ENCODE data around the gene FRMD3. TPM values are rescaled to one million over a fixed set of nuclear protein-coding genes. Genes with fewer than 3 reads are reported as not detected.

FRMD3 gene
- total RNA-seq, 2 experiments from 2014 or later = 0.19 to 0.65 TPM

DNA sequence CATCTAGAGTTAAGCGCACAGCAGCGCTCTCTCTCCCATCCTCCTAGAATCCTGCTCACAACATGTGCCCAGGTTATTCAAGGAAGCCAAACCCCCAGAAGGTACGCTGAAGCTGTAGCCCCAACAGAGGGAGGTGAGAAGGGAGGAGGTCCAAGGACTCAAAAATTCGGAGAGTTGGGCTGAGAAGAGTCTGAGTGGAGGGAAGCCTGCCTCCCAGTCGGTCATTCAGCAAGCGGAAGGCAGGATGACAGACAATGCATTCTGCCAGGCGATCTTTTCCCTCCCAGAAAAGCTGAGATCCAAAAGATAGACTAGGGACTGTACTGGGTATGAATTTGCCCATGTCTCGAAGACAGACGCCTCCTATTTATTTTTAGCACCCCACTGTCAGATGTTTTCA, 189.2 kb downstream of the FRMD3 start:
- ChIA-PET CTCF (no interaction called here), POLR2A (no interaction called here)

DNA sequence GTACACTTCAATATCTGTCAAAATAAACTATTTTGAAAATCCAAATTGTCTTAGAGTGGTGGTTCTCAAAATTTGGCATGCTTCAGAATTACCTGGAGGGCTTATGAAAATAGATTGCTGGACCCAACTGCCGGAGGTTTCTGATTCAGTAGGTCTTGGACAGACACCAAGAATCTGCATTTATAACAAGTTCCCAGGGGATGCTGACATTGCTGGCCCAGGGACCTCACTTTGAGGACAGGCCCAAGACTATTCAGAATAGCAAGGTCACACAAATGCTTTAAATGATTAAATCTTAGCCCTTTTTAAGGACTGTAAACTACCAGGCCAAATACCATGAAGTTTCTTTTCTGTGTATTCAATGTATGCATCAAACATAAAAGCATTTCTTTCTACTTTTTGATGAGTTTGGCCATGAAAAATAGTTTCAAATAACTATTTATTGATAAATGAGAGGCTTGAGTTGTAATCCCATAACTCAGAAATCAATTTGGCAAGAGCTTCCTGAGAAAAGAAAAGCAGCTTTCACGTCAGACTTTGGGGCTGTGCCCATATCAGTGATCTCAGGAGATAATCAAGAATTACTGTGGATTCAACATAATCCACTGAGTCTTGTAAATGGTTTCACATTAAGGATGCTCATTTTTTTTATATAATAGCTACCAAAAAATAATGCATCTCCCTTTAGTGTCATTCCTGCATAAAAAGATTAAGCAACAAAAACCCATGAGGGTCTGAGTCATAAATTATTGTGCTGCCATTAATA, 191.4 kb downstream of the FRMD3 start:
- ChIA-PET CTCF (no interaction called here), POLR2A (no interaction called here)

DNA sequence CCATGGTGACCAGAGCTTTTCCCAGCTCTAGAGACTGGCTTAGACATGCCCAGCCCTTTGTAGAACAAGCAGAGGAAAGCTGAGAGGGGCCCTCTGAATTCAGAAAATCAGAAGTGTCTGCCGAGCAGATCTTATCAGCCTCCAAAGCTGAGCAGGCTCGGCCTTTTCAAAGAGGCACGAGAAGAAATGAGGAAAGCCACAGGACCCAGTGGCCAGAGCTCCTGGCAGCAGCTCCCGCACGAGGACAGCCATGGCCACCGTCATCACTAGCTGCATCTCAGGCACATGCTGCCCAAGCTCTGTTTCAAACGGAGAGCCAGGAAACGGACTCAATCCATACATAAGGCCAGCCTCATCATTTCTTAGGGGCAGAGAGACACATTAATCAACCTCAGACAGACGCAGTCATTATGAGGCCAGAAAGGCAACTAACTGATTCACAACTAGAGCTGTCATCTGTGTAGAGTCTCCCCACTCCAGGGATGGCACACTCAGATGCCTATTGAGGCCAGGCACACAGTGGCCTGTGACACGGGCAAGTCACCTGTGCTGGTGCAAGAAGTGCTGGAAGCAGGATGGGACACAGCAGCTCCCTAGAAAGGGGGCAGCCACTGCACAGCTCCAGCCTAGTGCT, 194.7 kb downstream of the FRMD3 start:
- POLR2A ChIA-PET = no interaction called here

DNA sequence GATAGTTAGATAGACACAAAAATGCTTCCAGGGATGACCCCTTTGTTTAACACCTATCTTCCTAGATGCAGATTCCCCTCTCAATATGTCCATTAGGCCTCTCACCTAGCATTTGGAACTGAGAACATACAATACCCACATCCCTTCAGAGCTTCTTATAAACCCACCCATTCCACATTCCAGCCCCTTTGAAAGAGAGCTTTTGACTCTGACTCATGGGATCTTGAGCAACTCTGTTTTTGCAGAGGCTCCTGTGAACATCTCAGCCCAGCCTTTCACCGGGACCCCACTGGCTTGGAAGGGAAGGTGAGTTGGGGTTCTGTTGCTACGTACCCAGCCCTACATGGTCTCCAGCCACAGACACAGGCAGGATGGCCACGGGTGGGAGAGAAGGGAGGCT, 195.5 kb downstream of the FRMD3 start:
- ChIA-PET CTCF (no interaction called here), POLR2A (no interaction called here)

More for the DNA sequence above, 194.7 kb downstream of the FRMD3 start:
- CTCF ChIA-PET = no interaction called here

DNA sequence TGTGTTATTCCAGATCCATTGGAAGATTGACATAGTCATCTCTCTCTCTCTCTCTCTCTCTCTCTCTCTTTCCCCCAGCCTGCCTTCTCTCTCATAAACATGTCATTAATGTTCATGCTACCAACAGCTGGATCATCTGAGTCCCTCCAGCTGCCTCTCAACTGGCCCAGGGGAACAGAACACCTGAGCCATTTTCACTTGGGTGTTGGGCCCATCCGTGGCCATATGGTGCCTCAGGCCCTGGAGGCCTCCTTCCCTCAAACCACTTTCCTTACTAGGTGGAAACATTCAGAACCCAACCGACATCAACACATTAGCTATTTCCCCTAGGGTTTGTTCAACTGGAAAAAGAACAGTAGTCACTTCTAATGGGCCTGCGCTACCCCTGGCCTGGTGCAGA, 196.2 kb downstream of the FRMD3 start:
- CTCF ChIA-PET = no interaction called here
- POLR2A ChIA-PET = no interaction called here

DNA sequence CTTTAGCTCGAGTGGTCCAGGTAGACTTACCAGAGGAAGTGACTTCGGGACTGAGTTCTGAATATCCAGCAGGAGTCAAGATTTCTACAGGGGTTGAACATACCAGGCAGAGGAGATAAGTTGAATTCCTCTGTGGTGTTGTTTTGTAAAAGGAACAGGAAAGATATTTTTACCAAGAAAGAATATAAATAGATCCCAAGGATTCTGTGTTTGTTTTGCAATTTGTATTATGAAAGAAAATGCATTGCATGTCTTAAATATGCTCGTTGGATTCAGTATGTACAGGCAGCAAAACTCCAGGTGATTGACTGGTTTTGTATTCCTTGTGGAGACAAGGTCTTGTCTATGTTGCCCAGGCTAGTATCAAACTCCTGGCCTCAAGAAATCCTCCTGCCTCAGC, 197.8 kb downstream of the FRMD3 start:
- CTCF ChIA-PET = no interaction called here
- POLR2A ChIA-PET = no interaction called here

DNA sequence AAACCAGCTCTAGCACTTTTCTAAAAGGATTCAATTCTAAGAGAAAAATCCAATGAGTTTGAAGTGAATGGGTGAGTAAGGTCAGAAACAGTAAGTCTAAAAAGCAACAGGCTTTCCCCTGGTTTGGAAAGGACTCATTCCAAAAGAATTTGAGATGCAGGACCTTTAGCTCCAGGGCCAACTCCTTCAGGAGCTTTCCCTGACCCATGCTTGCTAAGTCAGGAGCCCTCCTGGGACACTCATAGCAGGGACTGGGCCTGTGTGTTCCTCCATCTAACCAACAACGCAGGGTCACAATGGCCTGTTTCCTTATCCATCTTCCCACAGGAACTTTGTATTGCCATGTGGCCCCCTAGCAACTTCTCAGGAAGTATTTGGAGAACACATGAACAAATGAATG, 198.8 kb downstream of the FRMD3 start:
- CTCF ChIA-PET = no interaction called here
- POLR2A ChIA-PET = no interaction called here

DNA sequence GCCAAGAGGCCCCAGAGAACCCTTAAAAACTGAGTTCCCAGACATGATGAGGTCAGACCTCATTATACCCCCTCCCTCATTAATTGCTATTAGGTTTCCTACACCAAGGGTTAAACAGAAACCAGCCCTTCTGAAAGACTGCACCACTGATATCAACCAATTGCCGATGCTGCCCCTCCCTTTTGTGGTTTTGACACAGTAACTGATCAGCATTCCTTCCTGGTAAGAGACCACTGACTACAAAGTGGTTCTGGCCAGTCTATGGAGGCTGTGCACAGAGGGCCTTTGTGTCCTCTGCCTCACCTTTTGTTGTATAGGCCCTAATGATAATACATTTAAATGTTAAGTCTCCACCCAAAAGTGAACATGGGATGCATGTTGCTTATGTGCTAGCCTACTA, 201.5 kb downstream of the FRMD3 start:
- POLR2A ChIA-PET = no interaction called here
- CTCF ChIA-PET = no interaction called here

DNA sequence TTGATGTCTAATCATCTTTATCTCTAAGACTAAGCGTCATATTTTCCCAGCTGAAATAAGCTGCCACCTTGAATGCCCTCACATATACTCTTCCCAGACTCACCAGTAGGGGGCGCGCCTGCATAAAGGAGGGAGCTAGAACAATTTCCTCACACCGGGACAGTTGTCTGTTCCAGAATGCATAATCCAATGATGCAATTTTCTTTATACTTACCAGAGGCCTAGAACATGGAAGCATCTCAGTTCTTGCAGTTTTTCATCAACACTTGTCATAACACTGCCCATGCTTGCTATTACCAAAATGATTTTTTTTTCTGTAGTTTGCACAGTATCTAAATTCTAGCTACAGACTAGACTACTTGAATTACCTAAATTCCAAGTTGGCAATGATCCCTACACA, 203.9 kb downstream of the FRMD3 start:
- ChIA-PET CTCF (interaction anchor here (0.6 to 1.7 kb wide), 9 partner anchors 65 to 586 kb away, joined by 3 to 11 read pairs (median 4); no protein-coding TSS in a partner anchor), POLR2A (interaction anchor here (0.5 kb wide), 1 partner anchor 288 kb away, joined by 3 read pairs; no protein-coding TSS in a partner anchor)

DNA sequence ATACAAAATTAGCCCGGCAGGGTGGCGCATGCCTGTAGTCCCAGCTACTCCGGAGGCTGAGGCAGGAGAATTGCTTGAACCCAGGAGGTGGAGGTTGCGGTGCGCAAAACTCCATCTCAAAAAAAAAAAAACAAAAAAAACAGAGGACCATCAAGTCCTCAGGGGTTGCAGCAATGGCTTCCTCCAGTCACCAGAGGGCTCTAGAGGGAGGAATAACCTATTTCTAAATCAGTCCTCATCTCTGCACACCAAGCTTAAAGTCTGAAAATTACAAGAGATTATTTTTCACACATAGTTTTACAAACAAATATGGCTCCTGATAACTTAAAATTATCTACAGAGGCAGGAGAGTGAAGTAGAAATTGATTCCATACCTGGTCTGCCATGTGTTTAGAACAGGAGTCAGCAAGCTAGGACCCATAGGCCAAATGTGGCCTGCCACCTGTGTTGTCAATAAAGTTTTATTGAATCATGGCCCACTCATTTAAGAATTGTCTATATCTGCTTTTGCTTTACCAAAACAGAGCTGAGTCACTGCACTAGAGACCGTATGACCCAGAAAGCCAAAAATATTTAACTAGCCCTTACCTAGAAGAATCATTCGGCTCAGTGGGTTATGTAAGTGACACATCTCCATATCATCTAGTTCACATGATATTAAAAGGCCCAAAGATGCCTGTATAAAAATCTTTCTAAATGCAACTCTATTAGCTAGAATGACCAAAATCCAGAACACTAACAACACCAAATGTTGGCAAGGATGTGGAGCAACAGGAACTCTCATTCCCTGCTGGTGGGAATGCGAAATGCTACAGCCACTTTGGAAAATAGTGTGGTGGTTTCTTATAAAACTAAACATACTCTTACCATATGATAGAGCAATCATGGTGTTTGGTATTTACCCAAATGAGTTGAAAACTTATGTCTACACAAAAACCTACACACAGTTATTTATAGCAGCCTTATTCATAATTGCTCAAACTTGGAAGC, 207.7 kb downstream of the FRMD3 start:
- ChIA-PET POLR2A (no interaction called here), CTCF (interaction anchor here (0.7 to 1.9 kb wide), 2 partner anchors 46 to 214 kb away, joined by 3 to 4 read pairs; no protein-coding TSS in a partner anchor)

DNA sequence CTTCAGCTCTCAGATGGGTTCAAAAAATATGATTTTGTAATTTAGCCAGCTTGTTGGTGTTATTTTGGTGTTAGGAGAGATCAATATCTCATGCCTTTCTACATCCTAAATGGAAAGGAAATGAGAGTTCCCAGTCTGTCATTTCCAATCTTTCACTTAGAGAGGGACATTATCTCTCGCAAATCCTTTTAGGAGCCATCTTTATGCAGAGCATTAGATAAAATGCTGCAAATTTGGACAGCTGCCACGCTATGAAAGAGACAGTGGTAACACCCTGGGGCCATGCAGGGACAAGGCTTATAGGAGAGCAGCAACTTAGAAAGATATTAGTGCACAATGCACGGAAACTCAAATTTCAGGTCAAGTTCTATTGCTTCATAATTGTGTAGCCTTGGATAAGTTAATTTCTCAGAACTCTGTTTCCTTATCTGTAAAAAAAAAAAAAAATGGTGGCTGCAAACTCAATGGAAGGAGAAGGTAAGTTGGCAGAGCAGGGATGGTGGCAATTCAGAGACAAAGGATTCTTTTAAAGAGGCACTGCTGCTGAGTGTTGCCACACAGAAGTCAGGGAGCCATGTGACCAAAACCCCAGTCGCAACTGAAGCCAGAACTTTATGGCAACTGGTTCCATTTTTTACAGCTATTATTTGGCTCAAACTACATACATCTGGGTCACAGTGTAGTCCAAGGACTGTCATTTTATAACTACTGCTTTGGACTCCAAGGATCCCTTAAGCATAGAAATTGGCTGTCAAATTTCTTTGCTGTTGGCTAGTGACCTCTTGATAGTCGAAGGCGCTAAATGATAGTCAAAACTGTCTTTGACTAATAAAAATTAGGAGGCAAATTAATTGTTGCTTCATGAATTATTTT, 210.2 kb downstream of the FRMD3 start:
- CTCF ChIA-PET = no interaction called here

DNA sequence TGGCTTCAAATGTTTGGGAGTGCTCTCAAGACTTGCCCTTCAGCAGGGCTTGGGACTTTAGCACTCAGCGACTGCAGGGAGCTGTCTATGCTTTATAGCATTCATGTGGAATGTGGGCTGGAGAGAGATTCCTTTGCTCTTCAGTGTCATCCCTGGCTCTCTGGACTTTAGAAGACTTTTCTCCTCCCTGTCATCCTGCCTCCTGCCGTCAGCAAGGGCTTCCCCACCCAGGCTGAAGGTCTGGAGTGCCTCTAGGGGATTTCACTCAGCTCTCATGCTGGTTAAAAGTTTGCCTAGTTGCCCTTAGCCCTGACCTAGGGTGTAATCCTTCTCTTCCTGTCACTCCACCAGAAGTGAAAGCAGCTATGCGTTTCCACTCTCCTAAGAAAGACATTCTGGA, 210.9 kb downstream of the FRMD3 start:
- POLR2A ChIA-PET = no interaction called here
- CTCF ChIA-PET = no interaction called here

More for the DNA sequence above, 210.2 kb downstream of the FRMD3 start:
- POLR2A ChIA-PET = no interaction called here

DNA sequence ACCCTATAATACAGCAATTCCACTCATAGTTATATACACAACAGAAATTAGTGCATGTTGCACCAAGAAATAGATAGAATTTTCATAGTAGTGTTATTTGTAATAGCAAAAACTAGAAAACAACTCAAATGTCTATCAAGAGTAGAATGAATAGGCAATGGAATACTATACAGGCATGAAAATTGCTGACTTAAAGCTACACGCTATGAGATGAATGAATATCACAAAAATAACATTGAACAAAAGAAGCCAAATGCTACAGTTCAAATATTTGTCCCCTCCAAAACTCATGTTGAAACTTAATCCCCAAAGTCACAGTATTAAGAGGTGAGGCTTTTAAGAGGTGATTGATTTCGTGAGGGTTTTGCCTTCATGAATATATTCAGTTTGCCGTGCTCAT, 215.1 kb downstream of the FRMD3 start:
- CTCF ChIA-PET = no interaction called here
- POLR2A ChIA-PET = no interaction called here

DNA sequence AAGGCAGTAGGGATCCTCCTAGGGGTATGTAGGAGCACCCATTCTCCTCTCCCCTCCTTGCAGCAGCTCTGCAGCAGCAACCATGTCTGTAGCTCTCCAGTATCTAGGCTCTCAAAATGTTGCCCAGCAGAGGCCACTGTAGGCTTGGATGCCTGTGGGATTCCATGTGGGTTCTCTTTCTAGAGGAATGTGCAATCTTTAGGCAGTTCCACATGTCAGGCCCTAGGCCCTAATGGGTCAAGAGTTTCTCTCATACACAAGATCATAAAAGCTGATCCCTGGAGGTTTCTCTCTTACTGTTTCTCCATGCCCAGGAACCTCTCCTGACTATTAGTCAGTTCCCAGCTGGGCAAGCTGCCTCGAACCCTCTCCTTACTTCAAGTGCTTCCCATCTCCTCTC, 215.8 kb downstream of the FRMD3 start:
- CTCF ChIA-PET = interaction anchor here (0.6 kb wide), 1 partner anchor 991 kb away, joined by 3 read pairs; no protein-coding TSS in a partner anchor

DNA sequence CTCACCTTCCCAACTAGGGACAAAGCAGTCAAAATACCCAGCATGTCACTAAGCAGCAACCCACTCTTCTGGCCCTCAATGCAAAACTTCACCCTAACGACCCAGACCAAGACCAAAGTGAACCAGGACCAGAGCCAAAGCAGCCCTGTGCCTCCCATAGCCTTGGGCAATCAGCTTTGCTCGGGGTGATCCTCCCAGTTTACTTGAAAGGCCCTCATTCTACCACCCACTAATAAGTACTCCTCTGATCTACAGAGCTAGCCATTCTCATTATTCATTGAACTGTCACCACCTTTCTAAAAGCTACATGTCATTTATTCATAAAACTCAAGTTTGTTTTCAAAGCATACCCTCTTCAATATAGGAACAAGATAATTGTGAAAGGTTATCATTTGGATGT, 221.0 kb downstream of the FRMD3 start:
- ChIA-PET CTCF (no interaction called here), POLR2A (no interaction called here)

More for the DNA sequence above, 215.8 kb downstream of the FRMD3 start:
- POLR2A ChIA-PET = no interaction called here

DNA sequence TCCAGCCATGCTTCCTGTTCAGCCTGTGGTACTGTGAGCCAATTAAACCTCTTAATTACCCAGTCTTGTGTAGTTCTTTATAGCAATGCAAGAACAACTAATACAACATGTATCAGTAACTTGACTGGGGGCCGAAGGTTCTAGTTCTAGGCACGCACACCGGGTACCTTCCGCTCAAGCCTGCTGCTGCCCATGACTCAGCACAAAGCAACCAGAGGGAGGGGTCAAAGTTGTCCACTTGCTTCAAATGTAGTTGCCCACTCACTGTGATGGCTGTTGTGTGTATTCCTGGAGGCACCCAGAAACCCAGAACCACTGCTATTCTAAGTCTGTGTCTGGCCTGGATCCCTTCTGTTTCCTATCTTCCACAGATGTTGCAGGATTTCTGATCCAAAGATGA, 222.6 kb downstream of the FRMD3 start:
- CTCF ChIA-PET = no interaction called here
- POLR2A ChIA-PET = no interaction called here

DNA sequence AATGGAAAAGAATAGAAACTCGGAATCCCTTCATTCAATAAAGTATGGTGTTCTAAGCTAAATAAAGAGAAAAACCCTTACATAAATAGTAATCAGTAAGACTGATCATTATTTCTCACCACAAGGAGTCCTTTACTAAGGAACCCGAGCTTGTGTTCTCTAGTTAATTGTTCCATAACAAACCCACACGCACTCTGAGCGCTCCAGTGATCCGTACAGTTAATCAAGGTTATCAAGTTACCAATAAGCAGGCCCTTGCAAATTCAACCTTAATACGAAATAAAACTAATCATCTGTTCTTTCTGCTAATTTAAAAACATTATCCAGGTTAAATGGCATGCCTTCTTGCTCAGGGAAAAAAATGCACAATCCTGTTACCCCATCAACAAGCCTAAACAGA, 224.4 kb downstream of the FRMD3 start:
- ChIA-PET POLR2A (no interaction called here), CTCF (no interaction called here)

DNA sequence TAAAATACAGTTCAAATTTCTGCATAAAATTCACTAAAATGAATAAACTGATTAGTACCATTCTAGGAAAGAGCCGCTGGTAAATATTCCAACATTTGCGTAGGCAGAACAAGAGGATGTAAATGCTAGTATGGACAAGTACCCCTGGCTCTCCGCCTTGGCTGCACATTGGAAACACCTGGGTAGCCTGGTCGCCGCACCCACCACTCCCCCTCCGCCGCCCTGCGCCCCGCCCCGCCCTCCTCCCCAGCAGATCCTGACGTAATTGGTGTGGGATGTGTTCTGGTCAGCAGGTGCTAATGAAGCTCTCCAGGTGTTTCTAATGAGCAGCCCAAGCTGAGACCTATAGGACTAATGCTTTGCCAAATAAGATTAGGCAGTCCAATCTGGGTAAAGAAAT, 225.7 kb downstream of the FRMD3 start:
- ChIA-PET POLR2A (no interaction called here), CTCF (no interaction called here)

DNA sequence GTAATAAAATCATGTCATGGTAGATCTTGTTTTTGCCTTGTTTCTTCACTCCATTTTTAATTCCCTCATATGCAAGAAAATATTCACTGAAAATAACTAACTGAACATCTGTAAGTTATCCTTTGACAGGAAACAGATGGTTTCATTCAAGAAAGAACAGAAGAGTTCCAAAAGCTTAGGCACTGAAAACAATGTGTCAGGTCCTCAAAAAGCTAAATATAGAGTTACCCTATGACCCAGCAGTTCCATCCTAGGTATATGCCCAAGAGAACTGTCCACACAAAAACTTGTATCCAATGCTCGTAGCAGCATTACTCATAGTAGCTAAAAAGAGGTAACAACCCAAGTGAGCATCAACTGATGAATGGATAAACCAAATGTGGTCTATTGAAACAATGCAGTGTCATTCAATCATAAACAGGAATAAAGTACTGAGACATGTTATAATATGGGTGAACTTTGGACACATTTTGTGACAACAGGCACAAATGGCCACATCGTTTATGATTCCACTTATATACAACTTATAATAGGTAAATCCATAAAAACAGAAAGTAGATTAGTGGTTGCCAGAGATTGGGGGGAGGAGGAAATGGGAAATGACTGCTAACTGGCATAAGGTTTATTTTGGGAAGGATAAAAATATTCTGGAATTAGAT, 231.0 kb downstream of the FRMD3 start:
- POLR2A ChIA-PET = no interaction called here
- CTCF ChIA-PET = no interaction called here
